Transverse colon (tissue), 4 donors: ENCODE results near the gene LDLRAD4. TPM values are rescaled to one million over a fixed set of nuclear protein-coding genes. Genes with fewer than 3 reads are reported as not detected.
A peak's percentile ranks its signal among the peaks of the same experiment; 100 is the strongest.

ENCODE experiments used
- DNase-seq: peaks from one replicate; pipeline ENCODE4 v3.0.0-alpha.2; 2019
- H3K27ac ChIP-seq, 4 donors: fragments of 200-600 bp; sonication (generic); 2 replicates each; pipeline ENCODE4 v1.5.1; 2016 to 2018; ENCODE audit warnings: inconsistent platforms in 4 of 4
- H3K27me3 ChIP-seq: fragments of 200-600 bp; sonication (generic); 2 replicates; pipeline ENCODE4 v1.5.1; 2017; ENCODE audit warnings: inconsistent platforms
- H3K36me3 ChIP-seq, 4 donors: fragments of 200-600 bp; sonication (generic); 2 replicates each; pipeline ENCODE4 v1.5.1; 2017 to 2019; ENCODE audit warnings: inconsistent platforms in 4 of 4
- H3K4me1 ChIP-seq, 4 donors: fragments of 200-600 bp; sonication (generic); 2 replicates each; pipeline ENCODE4 v1.5.1; 2017 to 2020; ENCODE audit warnings: inconsistent platforms in 4 of 4
- H3K4me3 ChIP-seq, 4 donors: fragments of 200-600 bp; sonication (generic); 1 replicate in 1 of 4; 2 replicates in 3 of 4; pipeline versions ENCODE4 v1.5.1 to v1.6.1; 2017 to 2019; ENCODE audit warnings: inconsistent platforms in 4 of 4
- H3K9me3 ChIP-seq, 2 donors: fragments of 200-600 bp; sonication (generic); 2 replicates each; pipeline ENCODE4 v1.5.1; 2017 to 2019; ENCODE audit warnings: inconsistent platforms in 2 of 2
- CTCF ChIP-seq, 5 experiments: fragments of 200-600 bp in 3 of 5; fragments of 450-650 bp in 2 of 5; sonication (generic) in 3 of 5; IDR thresholded peaks; 1 replicate in 2 of 5; 2 replicates in 3 of 5; pipeline ENCODE4 v1.5.1; 2016 to 2017; ENCODE audit warnings: antibody characterized with exemption in 5 of 5, inconsistent platforms in 3 of 5, mild to moderate bottlenecking in 2 of 5, moderate library complexity in 1 of 5
- EP300 ChIP-seq: sonication (generic); formaldehyde crosslinking; IDR thresholded peaks from one replicate; pipeline ENCODE4 v1.6.1; 2017; ENCODE audit warnings: antibody characterized with exemption, low read depth
- POLR2A ChIP-seq: fragments of 450-650 bp; IDR thresholded peaks from one replicate; pipeline ENCODE4 v1.6.1; 2016; ENCODE audit warnings: antibody characterized with exemption, mild to moderate bottlenecking, moderate library complexity
- POLR2AphosphoS5 ChIP-seq, 3 donors: sonication (generic); formaldehyde crosslinking; IDR thresholded peaks; one replicate each; pipeline ENCODE4 v1.6.1; 2016; ENCODE audit warnings: antibody characterized with exemption in 3 of 3
- WGBS, 2 donors: methylation state at CpG; one replicate each; pipeline ENCODE4 v1.1.5; 2018; ENCODE audit warnings: low coverage in 1 of 2; 5-methylcytosine and 5-hydroxymethylcytosine counted together
- in situ Hi-C, 4 donors: fragments of 200-750 bp; cut with MboI; loops; one replicate each; pipeline versions ENCODE4 v1.15.0 to v1.15.1; 2017; ENCODE audit warnings: low sequenced_read_pairs in 3 of 4, low pct_ligation_motif_present in 1 of 4, low pct_unique_long_range_greater_than_20kb in 1 of 4
- intact Hi-C: fragments of 100-400 bp; cut with DNase I; formaldehyde crosslinking; loops from one replicate; pipeline ENCODE4 v1.15.1; 2023; ENCODE audit warnings: low total_unique reads
- total RNA-seq, 4 donors: library from RNA; depleted of rRNA; stranded (reverse); fragments of >200 nt; gene quantifications; one replicate each; pipeline ENCODE4 v1.1.0, GENCODE V29; 2016

Gene LDLRAD4
- total RNA-seq, 4 donors from 2014 or later = 34.8 to 277 (median 60.6) TPM

- Histone ChIP-seq H3K4me3 (no peak overlapping the region), H3K27me3 (no peaks in the 10 kb centered on the region), H3K36me3 (no peaks in the 10 kb centered on the region), H3K27ac (no peak overlapping the region), H3K4me1 (peaks cover 27 to 52% (median 44%) of the 10 kb centered on the region in 4 donors), H3K9me3 (no peaks in the 10 kb centered on the region)
- intact Hi-C loops (no loop called here), in situ Hi-C loops (loop anchor here in 3 of 4 donors (25.0 kb wide), 2 partner anchors 99 to 324 kb away; partner anchors contain the start of gene LDLRAD4 (in 3 of the 3))
- DNase-seq = no peak
- no peak for TF ChIP-seq EP300
- no peak for TF ChIP-seq POLR2AphosphoS5 (IDR thresholded peaks at IDR 0.05)
- TF ChIP-seq CTCF (IDR thresholded peaks at IDR 0.05) = no peak
- TF ChIP-seq POLR2A = no peak
Observed at GRCh38 chr18:13536578-13536977, 318.0 kb downstream of the LDLRAD4 start.

DNA sequence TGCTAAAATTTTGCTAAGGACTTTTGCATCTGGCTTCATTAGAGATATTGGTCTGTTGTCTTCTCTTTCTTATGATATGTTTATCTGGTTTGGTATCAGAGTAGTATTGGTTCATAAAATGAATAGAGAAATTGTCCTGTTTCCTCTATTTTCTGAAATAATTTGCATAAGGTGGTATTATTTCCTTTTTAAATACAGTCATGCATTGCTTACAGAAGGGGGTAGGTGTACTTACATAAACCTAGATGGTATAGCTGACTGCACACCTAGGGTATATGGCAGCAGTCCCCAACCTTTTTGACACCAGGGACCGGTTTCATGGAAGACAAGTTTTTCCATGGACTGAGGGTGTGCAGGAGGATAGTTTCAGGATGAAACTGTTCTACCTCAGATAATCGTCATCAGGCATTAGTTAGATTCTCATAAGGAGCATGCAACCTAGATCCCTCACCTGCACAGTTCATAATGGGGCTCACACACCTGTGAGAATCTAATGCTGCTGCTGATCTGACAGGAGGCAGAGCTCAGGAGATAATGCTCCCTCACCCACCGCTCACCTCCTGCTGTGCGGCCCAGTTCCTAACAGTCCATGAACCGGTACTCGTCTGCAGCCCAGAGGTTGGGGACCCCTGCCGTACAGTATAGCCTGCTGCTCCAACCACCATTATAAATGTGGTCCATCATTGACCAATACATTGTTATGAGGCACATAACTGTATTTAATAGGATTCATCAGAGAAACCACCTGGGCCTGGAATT, 318.6 kb downstream of the LDLRAD4 start:
- Histone ChIP-seq H3K9me3 (no peaks in the 10 kb centered on the region), H3K27me3 (no peaks in the 10 kb centered on the region), H3K27ac (no peak overlapping the region), H3K36me3 (no peaks in the 10 kb centered on the region), H3K4me3 (no peak overlapping the region), H3K4me1 (peaks cover 33 to 58% (median 50%) of the 10 kb centered on the region in 4 donors)
- 92% methylated on average over 7 of the region's 7 CpGs; no CpG with 5 or more reads in 1 of the 2 donors for WGBS, 2 donors
- DNase-seq = no peak
- intact Hi-C loops = no loop called here
- in situ Hi-C loops = loop anchor here in 3 of 4 donors (25.0 kb wide), 2 partner anchors 100 to 325 kb away; partner anchors contain the start of gene LDLRAD4 (in 3 of the 3)
- no peak for TF ChIP-seq EP300
- TF ChIP-seq POLR2AphosphoS5 (IDR thresholded peaks at IDR 0.05) = no peak
- no peak for TF ChIP-seq POLR2A

DNA sequence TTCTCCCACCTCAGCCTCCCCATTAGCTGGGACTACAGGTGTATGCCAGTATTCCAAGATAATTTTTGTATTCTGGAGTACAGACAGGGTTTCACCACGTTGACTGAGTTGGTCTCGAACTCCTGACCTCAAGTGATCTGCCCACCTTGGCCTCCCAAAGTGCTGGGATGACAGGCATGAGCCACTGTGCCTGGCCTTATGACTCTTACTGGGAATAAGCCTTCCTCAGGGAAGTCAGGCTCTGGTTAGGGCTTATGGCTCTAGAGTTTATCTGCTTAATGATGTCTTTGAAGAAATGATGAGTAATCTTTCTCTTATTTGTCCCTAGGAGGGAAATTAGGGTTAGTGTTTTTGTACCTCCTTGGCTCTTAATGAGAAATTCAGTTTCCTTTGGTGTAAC, 320.1 kb downstream of the LDLRAD4 start:
- H3K4me1 ChIP-seq = peaks cover 41 to 68% (median 58%) of the 10 kb centered on the region in 4 donors
- H3K9me3 ChIP-seq = no peaks in the 10 kb centered on the region
- 40 to 77% methylated on average over 1 to 2 of the region's 2 CpGs for WGBS, 2 donors
- H3K36me3 ChIP-seq = no peaks in the 10 kb centered on the region
- TF ChIP-seq POLR2AphosphoS5 (IDR thresholded peaks at IDR 0.05) (no peak), CTCF (IDR thresholded peaks at IDR 0.05) (no peak), EP300 (no peak), POLR2A (no peak)
- no peaks in the 10 kb centered on the region for H3K27me3 ChIP-seq
- no peak overlapping the region for H3K4me3 ChIP-seq
- intact Hi-C loops (no loop called here), in situ Hi-C loops (loop anchor here in 3 of 4 donors (25.0 kb wide), 2 partner anchors 101 to 326 kb away; partner anchors contain the start of gene LDLRAD4 (in 3 of the 3))
- no peak for DNase-seq
- peak overlapping the region; percentile 78 to 82 (median 78) for H3K27ac ChIP-seq

GRCh38 chr18:13539050-13539449, 320.5 kb downstream of the LDLRAD4 start:
- Histone ChIP-seq H3K36me3 (no peaks in the 10 kb centered on the region), H3K4me1 (peaks cover 41 to 68% (median 58%) of the 10 kb centered on the region in 4 donors), H3K27ac (peak overlapping the region; percentile 78 to 82 (median 78)), H3K27me3 (no peaks in the 10 kb centered on the region), H3K9me3 (no peaks in the 10 kb centered on the region), H3K4me3 (no peak overlapping the region)
- intact Hi-C loops (no loop called here), in situ Hi-C loops (loop anchor here in 3 of 4 donors (25.0 kb wide), 2 partner anchors 102 to 327 kb away; partner anchors contain the start of gene LDLRAD4 (in 3 of the 3))
- DNase-seq = peak; percentile 68
- TF ChIP-seq POLR2AphosphoS5 (IDR thresholded peaks at IDR 0.05) (peak in 1 of 3 donors; percentile 52), POLR2A (no peak), EP300 (peak; percentile 6)
- WGBS, 2 donors = 23 to 26% methylated on average over 6 of the region's 6 CpGs

DNA sequence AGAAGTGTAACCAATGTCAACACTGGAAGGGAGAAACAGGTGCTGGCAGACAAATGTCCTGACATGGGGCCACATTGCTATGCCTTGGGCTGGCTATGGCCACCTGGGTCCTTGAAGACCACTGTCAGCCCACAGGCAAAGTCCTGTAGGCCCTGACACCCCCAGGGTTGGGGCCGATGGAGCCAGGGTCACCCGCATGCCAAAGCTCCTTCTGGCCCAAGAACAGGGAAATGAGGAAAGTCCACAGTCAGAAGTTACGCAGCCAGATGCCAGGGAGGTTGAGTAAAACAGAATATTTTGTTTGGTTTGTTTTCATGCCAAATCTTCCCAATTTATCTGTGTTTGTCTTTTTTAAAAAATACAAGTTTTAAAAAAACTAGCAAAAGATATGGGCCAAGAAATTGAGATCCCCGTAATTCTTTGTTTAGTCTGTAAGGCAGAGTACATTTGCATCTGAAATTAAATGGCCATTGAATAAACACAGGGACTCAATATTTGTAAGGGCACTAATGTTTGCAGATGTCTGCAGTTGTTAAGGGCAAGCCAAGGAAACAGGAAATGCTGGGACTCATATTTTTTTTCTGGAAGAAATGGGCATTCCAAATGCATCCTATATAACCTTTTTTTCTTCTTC, 321.4 kb downstream of the LDLRAD4 start:
- peak overlapping the region; percentile 78 to 82 (median 78) for H3K27ac ChIP-seq
- in situ Hi-C loops = loop anchor here in 3 of 4 donors (25.0 kb wide), 2 partner anchors 103 to 328 kb away; partner anchors contain the start of gene LDLRAD4 (in 3 of the 3)
- H3K36me3 ChIP-seq = no peaks in the 10 kb centered on the region
- H3K4me1 ChIP-seq = peaks cover 41 to 71% (median 58%) of the 10 kb centered on the region in 4 donors
- WGBS, 2 donors = 33 to 58% methylated on average over 2 to 4 of the region's 4 CpGs
- no peak for TF ChIP-seq EP300
- no peak for DNase-seq
- no peak overlapping the region for H3K4me3 ChIP-seq
- H3K9me3 ChIP-seq = no peaks in the 10 kb centered on the region
- intact Hi-C loops = no loop called here
- H3K27me3 ChIP-seq = no peaks in the 10 kb centered on the region
